GM21619 (cell line): ENCODE results near the gene DENND4B.
"Not testable (repeated sequence)": the region's sequence is repeated elsewhere in the genome, so short reads cannot be mapped to it uniquely, and the experiment has no call there.

Experiments used
- ATAC-seq: cut with Tn5 transposase; IDR thresholded peaks from one replicate; pipeline ENCODE4 v1.9.1; 2021; ENCODE audit not compliant: unreplicated experiment

Gene DENND4B

GRCh38 chr1:153946622-153947241 is at the start of gene DENND4B:
TSS of gene DENND4B (minus strand) at chr1:153946718. CDS start at chr1:153944374, 2,344 bp downstream.
- peak; percentile 53 for ATAC-seq

DNA sequence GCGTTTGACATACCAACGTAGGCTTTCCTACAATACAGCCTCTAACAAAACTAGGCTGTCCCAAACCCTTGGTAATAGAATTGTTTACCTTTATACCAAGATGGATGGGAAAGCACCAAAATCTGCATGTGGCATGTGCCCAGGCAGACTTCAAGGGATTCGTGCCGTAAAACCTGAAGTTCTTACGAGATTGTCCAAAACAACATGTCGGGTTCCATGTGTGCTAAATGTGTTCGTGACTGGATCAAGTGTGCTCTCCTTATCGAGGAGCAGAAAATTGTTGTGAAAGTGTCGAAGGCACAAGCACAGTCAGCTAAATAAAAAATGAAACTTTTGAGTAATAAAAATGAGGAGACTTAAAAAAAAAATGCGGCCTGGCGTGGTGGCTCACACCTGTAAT is 49.1 kb upstream of the DENND4B start:
- no peak for ATAC-seq

- ATAC-seq: no peak
Observed at GRCh38 chr1:153995202-153995601, 48.7 kb upstream of the DENND4B start.

GRCh38 chr1:153991806-153992205 is 45.3 kb upstream of the DENND4B start:
- ATAC-seq: no peak

GRCh38 chr1:153991151-153991630 is 44.7 kb upstream of the DENND4B start:
- no peak for ATAC-seq

- peak; percentile 63 for ATAC-seq
Observed at GRCh38 chr1:153990468-153991150, 44.1 kb upstream of the DENND4B start, which contains the start of gene RPS27. TSS of gene RPS27 (plus strand) at chr1:153990762. CDS start at chr1:153990797, 35 bp downstream.

DNA sequence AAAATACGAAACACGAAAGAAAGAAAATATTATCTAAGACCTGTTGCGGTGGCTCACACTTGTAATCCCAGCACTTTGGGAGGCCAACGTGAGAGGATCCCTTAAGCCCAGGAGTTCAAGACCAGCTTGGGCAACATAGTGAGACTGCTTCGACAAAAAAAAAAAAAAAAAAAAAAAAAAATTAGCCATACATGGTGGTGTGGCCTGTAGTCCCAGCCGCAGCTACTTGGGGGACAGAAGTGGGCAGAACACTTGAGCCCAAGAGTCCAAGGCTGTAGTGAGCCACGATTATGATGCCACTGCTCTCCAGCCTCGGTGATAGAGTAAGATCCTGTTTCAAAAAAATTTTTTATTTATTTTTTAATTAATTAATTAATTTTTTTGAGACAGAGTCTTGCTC is 41.1 kb upstream of the DENND4B start:
- ATAC-seq: no peak

GRCh38 chr1:153985941-153986761 is 39.6 kb upstream of the DENND4B start, which contains the start of gene RAB13:
TSS of gene RAB13 (minus strand) at chr1:153986339. CDS start at chr1:153986236, 103 bp downstream.
- no peak for ATAC-seq

DNA sequence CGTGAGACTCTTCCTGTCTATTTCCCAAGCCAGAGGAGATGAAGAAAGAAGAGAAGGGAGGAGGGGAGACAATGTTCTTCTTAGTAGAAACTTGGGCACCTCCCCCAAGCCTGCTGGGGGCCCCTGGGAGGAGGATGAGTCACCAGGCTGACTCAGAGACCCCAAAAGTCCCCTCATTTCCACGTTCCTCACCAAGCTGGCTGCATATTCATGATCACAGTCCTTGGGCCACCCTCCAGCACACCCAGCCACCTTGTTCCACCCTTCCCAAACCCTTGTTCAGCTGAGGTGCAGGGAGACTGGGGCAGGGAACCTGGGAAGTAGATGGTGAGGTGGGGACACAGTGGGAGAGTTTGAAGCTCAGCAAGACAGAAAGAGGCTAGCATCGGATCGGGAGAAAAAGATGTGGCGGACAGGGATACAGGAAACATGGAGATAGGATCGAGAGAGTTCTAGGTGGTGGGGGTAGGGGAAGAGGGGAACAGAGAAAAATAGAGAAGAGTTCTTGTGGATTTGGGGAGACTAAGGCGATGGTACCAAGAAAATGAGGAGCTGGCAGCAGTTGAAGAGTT is 38.9 kb upstream of the DENND4B start:
- no peak for ATAC-seq

DNA sequence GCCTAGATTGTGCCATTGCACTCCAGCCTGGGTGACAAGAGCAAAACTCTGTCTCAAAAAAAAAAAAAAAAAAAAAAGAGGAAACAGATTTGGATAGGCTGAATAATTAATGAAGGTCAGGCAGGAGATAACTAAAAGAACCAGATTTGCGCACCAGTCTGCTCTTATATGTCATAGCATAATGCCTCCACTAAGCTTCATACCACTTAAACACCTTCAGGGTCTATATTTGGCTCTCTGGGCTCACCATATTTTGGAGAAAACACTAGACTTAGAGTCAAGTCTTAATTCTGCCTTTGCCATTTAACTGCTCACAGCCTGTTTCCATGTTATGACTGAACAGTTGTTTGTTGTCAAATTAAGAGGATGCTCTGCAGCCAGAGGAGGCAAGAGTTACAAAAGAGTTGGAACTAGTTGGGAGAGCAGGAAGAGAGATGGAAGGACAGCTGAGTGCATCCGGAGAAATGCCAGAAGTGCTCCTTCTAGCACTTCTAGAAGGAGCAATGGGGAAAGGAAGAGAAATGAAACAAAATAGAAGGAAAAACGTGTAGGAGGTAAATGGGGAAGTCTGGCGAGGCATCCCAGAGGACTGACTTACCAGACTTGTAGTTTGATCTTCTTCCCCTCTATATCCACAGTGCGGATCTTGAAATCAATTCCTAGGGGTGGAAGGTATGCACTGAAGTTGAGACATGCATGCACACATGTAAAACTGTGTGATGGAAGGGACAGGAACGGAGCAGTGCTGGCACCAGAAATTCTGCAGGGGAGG is 37.8 kb upstream of the DENND4B start:
- ATAC-seq: no peak

DNA sequence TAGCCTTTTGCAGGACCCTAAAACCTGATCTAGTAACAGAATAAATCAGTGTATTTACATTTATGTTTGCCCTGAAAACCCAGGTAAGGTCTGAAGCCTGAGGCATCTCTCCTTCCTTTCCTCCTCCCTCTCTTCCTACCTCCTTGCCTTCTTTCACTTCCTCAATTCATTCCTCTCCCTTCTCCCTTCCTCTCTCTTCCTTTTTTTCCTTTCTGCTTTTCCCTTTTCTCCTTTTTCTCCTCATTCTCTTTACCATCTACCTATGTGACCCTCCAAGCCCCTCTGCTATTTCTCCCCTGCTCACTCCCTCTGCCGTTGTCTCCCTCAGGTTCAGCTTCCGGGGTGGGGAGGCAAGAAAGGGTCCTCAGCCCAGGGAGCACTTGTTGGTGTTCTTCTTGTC is 35.2 kb upstream of the DENND4B start:
- not testable (repeated sequence) for ATAC-seq

- ATAC-seq: not testable (repeated sequence)
Observed at GRCh38 chr1:153979091-153979490, 32.6 kb upstream of the DENND4B start.

GRCh38 chr1:153978274-153978909 is 31.9 kb upstream of the DENND4B start:
- ATAC-seq: no peak

DNA sequence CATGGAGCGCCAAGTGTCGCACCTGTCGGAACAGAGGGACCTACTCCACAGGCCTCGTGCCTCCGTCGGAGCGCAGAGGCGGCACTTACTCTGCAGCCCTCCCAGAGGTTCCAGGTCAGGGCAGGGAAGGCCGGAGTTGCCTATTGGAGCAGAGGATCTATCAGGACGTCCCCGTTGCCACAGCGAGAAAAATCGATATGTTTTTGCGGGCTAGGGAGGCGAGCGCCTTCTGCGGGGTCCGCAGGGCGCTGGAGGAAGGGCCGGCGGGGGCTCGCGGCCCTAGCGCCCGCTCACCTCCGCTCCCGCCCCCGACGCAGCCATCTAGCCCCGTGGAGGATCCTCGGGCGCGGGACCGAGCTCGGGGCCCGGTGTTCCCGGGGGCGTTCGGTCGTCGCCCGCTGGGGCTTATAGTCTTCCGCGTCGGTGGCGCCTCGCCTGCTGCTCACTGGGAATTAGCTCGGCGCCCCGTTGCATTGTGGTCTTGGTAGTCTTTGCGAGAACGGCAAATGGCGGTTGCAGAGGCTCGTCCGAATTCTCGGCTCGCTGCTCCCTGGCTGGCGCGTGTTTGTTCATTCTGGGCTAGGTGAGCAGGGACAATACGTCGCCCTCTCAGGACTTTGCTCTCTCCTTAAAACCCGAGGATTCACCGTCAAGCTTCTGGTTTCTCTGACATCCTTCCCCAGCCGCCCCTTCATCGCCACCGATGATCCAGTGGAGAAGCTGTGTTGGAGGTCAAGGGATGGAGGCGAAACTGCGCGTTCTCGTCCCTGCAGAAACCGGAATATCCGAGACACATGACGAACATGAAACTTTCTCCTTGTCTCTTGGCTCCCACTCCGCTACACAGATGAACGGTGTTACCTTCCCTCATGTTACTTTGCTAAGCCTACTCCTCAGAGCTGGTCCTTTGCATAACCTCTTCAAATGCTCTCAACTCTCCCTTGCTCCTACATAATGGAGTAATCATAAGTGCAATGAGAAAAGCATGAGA is 31.0 kb upstream of the DENND4B start, which contains the start of gene JTB:
TSS of gene JTB (minus strand) at position 425 of the 991 bp plus-strand sequence. CDS start at position 3, 422 bp downstream.
- peak; percentile 76 for ATAC-seq

DNA sequence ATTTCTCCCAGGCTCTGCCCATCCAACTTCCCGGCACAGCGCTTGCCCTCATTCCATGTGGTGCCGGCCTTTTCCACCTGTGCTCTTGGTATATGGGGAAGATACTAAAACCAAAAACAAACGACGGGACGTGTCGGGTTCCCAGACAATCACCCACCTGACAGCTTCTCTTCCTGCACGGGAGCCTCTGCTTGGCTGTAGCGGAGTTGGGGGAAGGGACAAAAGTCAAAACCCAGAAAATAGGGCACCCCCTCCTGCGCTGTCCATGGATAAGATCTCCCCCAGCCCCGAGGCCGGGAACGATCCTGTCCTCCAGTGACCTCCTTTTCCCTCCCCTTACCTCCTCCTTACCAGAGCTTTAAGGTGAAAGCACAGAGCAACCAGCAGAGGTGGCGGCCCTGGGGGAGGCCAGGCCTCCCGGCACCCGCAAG is 30.3 kb upstream of the DENND4B start:
- ATAC-seq: peak; percentile 7

GRCh38 chr1:153973525-153973924 is 27.0 kb upstream of the DENND4B start:
- no peak for ATAC-seq

DNA sequence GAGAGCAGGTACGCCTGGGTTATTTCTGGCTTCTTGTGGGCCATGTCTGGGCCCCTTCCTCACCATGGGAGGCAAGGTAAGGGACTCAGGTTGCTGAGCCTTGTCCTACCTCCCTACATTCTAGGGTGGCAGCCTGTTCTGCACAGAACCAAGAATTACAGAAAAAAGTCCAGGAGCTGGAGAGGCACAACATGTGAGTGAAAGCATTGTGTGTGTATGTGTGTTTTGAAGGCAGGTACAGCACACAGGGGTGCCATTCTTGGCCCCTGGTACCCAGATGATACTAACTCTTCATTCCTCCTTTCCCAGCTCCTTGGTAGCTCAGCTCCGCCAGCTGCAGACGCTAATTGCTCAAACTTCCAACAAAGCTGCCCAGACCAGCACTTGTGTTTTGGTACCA is 26.6 kb upstream of the DENND4B start:
- no peak for ATAC-seq

DNA sequence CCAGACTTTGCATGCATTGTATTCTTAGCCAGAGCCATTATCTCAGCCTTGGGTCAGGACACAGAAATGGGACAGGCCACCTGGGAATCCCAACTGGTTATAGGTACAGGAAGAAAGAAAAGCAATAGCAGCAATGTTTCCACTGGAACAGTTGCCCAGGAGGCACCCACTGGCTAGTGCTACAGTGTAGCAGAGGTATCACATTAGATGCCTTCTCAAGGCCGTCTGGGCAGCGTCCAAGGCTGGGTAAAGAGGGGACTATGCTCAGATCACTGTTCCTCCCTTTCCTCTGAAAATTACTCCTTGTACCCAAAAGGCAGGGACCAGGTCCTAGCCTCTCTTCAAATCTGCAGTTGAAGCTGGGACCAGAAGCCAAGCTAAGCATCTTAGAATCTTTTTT is 23.8 kb upstream of the DENND4B start:
- no peak for ATAC-seq
